GM12878 (cell line): ENCODE data around the gene CDKL5. TPM values are rescaled to one million over a fixed set of nuclear protein-coding genes. Genes with fewer than 3 reads are reported as not detected.

ENCODE experiments used
- ATAC-seq: fragments of 200-7000 bp; cut with Tn5 transposase; 3 replicates; pipeline ENCODE4 v1.9.1; 2020; ENCODE audit warnings: mild to moderate bottlenecking, moderate library complexity
- BruUV-seq: library from RNA; stranded (reverse); fragments of 400-500 nt; replicated peaks from 2 replicates; lab custom pipeline; 2021; lab: Mats Ljungman, UMichigan
- CTCF ChIA-PET: fragments of 300-600 bp; sonication (Branson Sonifier 250); formaldehyde crosslinking; extraction: SDS; loops from one replicate; lab custom pipeline; 2021; ENCODE audit warnings: inconsistent platforms; lab: Yijun Ruan, JAX
- POLR2A ChIA-PET: fragments of 350-600 bp; formaldehyde crosslinking; extraction: SDS; loops from one replicate; lab custom pipeline; 2021; ENCODE audit warnings: inconsistent platforms; lab: Charles Lee
- RAD21 ChIA-PET: fragments of 300-600 bp; sonication (Branson Sonifier 250); formaldehyde crosslinking; loops from one replicate; lab custom pipeline; 2023; ENCODE audit warnings: antibody characterized with exemption; ENCODE audit not compliant: unreplicated experiment; lab: Charles Lee
- SMC1A ChIA-PET: fragments of 300-600 bp; sonication (Branson Sonifier 250); formaldehyde crosslinking; loops from one replicate; lab custom pipeline; 2023; ENCODE audit not compliant: unreplicated experiment, uncharacterized antibody; lab: Charles Lee
- DNase-seq: peaks from one replicate; pipeline ENCODE4 v3.0.0-alpha.2; 2011; ENCODE audit warnings: low read depth, low spot score
- FAIRE-seq: peaks from 3 replicates; lab custom pipeline; 2011; peaks lifted over from hg19 to GRCh38; lab: Jason Lieb, UNC
- H2AFZ ChIP-seq: 2 replicates; pipeline ENCODE4 v1.6.0; 2011; ENCODE audit warnings: low read depth, low read length, control low read depth; ENCODE audit not compliant: control insufficient read depth
- H3K27ac ChIP-seq: 2 replicates; pipeline ENCODE4 v1.5.1; 2011; ENCODE audit warnings: control low read depth; ENCODE audit not compliant: control insufficient read depth, insufficient read depth
- H3K27me3 ChIP-seq, 2 experiments: replicated peaks in 1 of 2; 2 replicates each; pipeline versions ENCODE4 v1.6.0 to v1.6.1; 2011; ENCODE audit warnings: low read length in 1 of 2; ENCODE audit not compliant: control insufficient read depth in 2 of 2, insufficient read depth in 2 of 2
- H3K36me3 ChIP-seq, 2 experiments: 2 replicates each; pipeline ENCODE4 v1.5.1; 2011; ENCODE audit warnings: low read length in 1 of 2; ENCODE audit not compliant: control insufficient read depth in 2 of 2, insufficient read depth in 2 of 2
- H3K4me1 ChIP-seq: 2 replicates; pipeline ENCODE4 v1.6.1; 2011; ENCODE audit warnings: mild to moderate bottlenecking, low read length, moderate library complexity, mixed read lengths; ENCODE audit not compliant: control insufficient read depth, insufficient read depth
- H3K4me2 ChIP-seq: 2 replicates; pipeline ENCODE4 v1.6.0; 2011; ENCODE audit warnings: control low read depth; ENCODE audit not compliant: control insufficient read depth, insufficient read depth
- H3K4me3 ChIP-seq: fragments of 200-600 bp; sonication (generic); 2 replicates; pipeline ENCODE4 v1.5.1; 2016
- H3K79me2 ChIP-seq: 2 replicates; pipeline ENCODE4 v1.6.0; 2011; ENCODE audit warnings: low read length; ENCODE audit not compliant: control insufficient read depth, insufficient read depth
- H3K9ac ChIP-seq: 2 replicates; pipeline ENCODE4 v1.8.0; 2011; ENCODE audit warnings: low read length, control low read depth, mixed read lengths; ENCODE audit not compliant: control insufficient read depth, insufficient read depth
- H3K9me3 ChIP-seq: replicated peaks from 3 replicates; pipeline ENCODE4 v1.5.1; 2011; ENCODE audit warnings: mild to moderate bottlenecking, low read length; ENCODE audit not compliant: control insufficient read depth, insufficient read depth
- H4K20me1 ChIP-seq: 2 replicates; pipeline ENCODE4 v1.6.0; 2011; ENCODE audit not compliant: control insufficient read depth, insufficient read depth
- CHD1 ChIP-seq: IDR thresholded peaks from 2 replicates; pipeline ENCODE4 v1.6.1; 2012; ENCODE audit warnings: low read depth, low read length, improper control_type of control experiment
- RAD21 ChIP-seq: IDR thresholded peaks from 2 replicates; pipeline ENCODE4 v1.6.1; 2011; ENCODE audit warnings: mild to moderate bottlenecking, low read depth, low read length, moderate library complexity; ENCODE audit not compliant: insufficient read depth
- SMC3 ChIP-seq: IDR thresholded peaks from 2 replicates; pipeline ENCODE4 v1.6.1; 2011; ENCODE audit warnings: low read length, improper control_type of control experiment, borderline replicate concordance
- ZNF384 ChIP-seq: IDR thresholded peaks from 2 replicates; pipeline ENCODE4 v1.6.1; 2012; ENCODE audit warnings: low read depth, mild to moderate bottlenecking, low read length, improper control_type of control experiment, borderline replicate concordance
- WGBS: methylation state at CpG from one replicate; pipeline ENCODE4 v1.1.6; 2016; ENCODE audit warnings: low lambda C conversion rate; ENCODE audit not compliant: insufficient replicate concordance, insufficient coverage; ENCODE audit errors: missing lambda C conversion rate; 5-methylcytosine and 5-hydroxymethylcytosine counted together
- in situ Hi-C: fragments of 300-500 bp; cut with MboI; formaldehyde crosslinking; loops from 9 replicates; pipeline ENCODE4 v1.14.3; 2018; ENCODE audit warnings: mixed read lengths
- intact Hi-C: fragments of 100-400 bp; cut with micrococcal nuclease; formaldehyde crosslinking; loops from one replicate; pipeline ENCODE4 v1.14.2; 2022; ENCODE audit not compliant: unreplicated experiment
- polyA plus RNA-seq, 11 experiments: library from polyadenylated mRNA; depleted of rRNA in 4 of 11; unstranded in 6 of 11; stranded (reverse) in 5 of 11; fragments of >200 nt; fragmentation: Nextera tagmentation in 4 of 11; fragmentation: Illumina TruSeq in 1 of 11; extraction: Ambion mirVana in 4 of 11; extraction: Trizol in 1 of 11; gene quantifications; 1 replicate in 1 of 11; 2 replicates in 10 of 11; pipeline versions ENCODE4 v1.2.1 to v1.2.3, GENCODE V29; 2011 to 2016; ENCODE audit warnings: inconsistent platforms in 2 of 11, missing spikeins in 2 of 11, low read depth in 1 of 11
- total RNA-seq, 4 experiments: library from RNA; depleted of rRNA in 3 of 4; stranded (reverse); fragments of >200 nt in 3 of 4; fragmentation: Illumina TruSeq in 1 of 4; extraction: Trizol in 1 of 4; gene quantifications; 2 replicates each; pipeline versions ENCODE4 v1.2.1 to v1.2.3, GENCODE V29; 2013 to 2021
- TF ChIP-seq, protein P1 (sequence below), 3 experiments: IDR thresholded peaks in 2 of 3; conservative IDR thresholded peaks in 1 of 3; 2 replicates each; pipeline ENCODE4 v1.5.1; 2011; ENCODE audit warnings: low read depth in 3 of 3, low read length in 3 of 3, mild to moderate bottlenecking in 3 of 3, control low read depth in 2 of 3, moderate library complexity in 2 of 3, inconsistent platforms in 1 of 3, mixed read lengths in 1 of 3; ENCODE audit not compliant: control insufficient read depth in 2 of 3, insufficient read depth in 1 of 3; ENCODE audit errors: extremely low read depth in 1 of 3

The CDKL5 gene
- total and polyA plus RNA-seq, 10 of the 15 experiments (the other 5 are each of a cell fraction or from before 2014, with no cell fraction given), result 1.4 to 14.5 (median 6.3) TPM

DNA sequence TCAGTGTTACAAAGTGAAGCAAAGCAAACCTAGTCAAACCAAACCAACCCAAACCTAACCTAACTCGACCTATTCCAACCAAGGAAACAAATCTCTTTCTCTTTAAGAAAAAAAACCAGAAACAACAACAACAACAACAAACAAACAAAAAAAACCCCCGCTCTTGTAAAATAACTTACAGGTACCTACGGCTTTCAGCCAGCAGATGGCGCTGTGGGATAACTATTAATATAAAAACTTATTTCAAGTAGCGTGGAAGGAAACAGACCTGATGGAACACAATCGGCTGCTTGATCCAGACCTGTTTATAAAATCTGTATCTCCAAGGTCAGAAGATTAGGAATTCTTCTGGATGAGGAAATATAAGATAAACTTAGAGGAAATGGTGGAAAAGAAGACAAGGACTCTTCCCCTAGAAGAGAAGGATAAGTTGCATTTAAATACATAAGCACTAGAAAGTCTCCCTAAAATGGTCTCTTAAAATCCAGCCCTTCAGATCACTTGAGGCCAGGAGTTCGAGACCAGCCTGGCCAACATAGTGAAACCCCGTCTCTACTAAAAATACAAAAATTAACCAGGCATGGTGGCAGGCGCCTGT lies 34.4 kb upstream of the CDKL5 start:
- Histone ChIP-seq H3K27ac (no peak overlapping the region), H4K20me1 (no peaks in the 10 kb centered on the region), H3K4me1 (no peaks in the 10 kb centered on the region), H3K4me3 (no peak overlapping the region), H3K9me3 (no peaks in the 10 kb centered on the region), H3K4me2 (no peak overlapping the region), H3K9ac (no peak overlapping the region), H3K36me3 (no peaks in the 10 kb centered on the region), H3K27me3 (no peaks in the 10 kb centered on the region), H2AFZ (no peak overlapping the region), H3K79me2 (no peaks in the 10 kb centered on the region)
- ChIA-PET CTCF (interaction anchor here (0.7 to 2.0 kb wide), 4 partner anchors 495 to 943 kb away, joined by 3 to 13 read pairs (median 6); no protein-coding TSS in a partner anchor), POLR2A (no interaction called here), RAD21 (interaction anchor here (1.0 kb wide), 1 partner anchor 946 kb away, joined by 3 read pairs; no protein-coding TSS in a partner anchor), SMC1A (no interaction called here)
- ATAC-seq (peak; percentile 67), DNase-seq (peak; percentile 13), FAIRE-seq (peak; percentile 70)
- TF ChIP-seq, protein P1, sequence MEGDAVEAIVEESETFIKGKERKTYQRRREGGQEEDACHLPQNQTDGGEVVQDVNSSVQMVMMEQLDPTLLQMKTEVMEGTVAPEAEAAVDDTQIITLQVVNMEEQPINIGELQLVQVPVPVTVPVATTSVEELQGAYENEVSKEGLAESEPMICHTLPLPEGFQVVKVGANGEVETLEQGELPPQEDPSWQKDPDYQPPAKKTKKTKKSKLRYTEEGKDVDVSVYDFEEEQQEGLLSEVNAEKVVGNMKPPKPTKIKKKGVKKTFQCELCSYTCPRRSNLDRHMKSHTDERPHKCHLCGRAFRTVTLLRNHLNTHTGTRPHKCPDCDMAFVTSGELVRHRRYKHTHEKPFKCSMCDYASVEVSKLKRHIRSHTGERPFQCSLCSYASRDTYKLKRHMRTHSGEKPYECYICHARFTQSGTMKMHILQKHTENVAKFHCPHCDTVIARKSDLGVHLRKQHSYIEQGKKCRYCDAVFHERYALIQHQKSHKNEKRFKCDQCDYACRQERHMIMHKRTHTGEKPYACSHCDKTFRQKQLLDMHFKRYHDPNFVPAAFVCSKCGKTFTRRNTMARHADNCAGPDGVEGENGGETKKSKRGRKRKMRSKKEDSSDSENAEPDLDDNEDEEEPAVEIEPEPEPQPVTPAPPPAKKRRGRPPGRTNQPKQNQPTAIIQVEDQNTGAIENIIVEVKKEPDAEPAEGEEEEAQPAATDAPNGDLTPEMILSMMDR (IDR thresholded peaks at IDR 0.05 in 2 of 3, conservative IDR thresholded peaks at IDR 0.05 in 1 of 3; ENCODE audit: control insufficient read depth in 2 of 3, extremely low read depth in 1 of 3, insufficient read depth in 1 of 3, low read depth in 3 of 3, low read length in 3 of 3), result peak; percentile 35 to 73 (median 68); a peak in 5 of 6 replicates
- TF ChIP-seq CHD1, result no peak
- peak; percentile 25; the same call in 1 of the 2 replicates for TF ChIP-seq ZNF384
- TF ChIP-seq RAD21, result peak; percentile 92
- TF ChIP-seq SMC3, result peak; percentile 82
- BruUV-seq, result no TSS peak
- in situ Hi-C loops (loop anchor here (5.0 to 25.0 kb wide), 4 partner anchors 504 to 1671 kb away; no protein-coding TSS in a partner anchor), intact Hi-C loops (loop anchor here (1.0 to 10.0 kb wide), 6 partner anchors 374 to 1141 kb away; no protein-coding TSS in a partner anchor)
- WGBS, result 7% methylated on average over 9 of the region's 9 CpGs
